PC-9 (cell line): Measurements from ENCODE around the gene MIS12. TPM values are rescaled to one million over a fixed set of nuclear protein-coding genes. Genes with fewer than 3 reads are reported as not detected.

Experiments used
- BruUV-seq: library from RNA; stranded (reverse); fragments of 400-500 nt; replicated peaks from 2 replicates; lab custom pipeline; 2021; lab: Mats Ljungman, UMichigan
- CTCF ChIA-PET: fragments of 300-600 bp; sonication (Branson Sonifier 250); formaldehyde crosslinking; loops from one replicate; lab custom pipeline; 2022; ENCODE audit warnings: antibody characterized with exemption; lab: Charles Lee
- POLR2A ChIA-PET: fragments of 300-600 bp; sonication (Branson Sonifier 250); formaldehyde crosslinking; loops from one replicate; lab custom pipeline; 2022; ENCODE audit warnings: antibody characterized with exemption; ENCODE audit not compliant: unreplicated experiment; lab: Charles Lee
- DNase-seq, 2 experiments: peaks; one replicate each; pipeline versions ENCODE4 v3.0.0 to v3.0.0-alpha.2; 2015 to 2022; ENCODE audit warnings: mixed read lengths in 1 of 2
- H2AFZ ChIP-seq: fragments of 200-600 bp; sonication (generic); 2 replicates; pipeline ENCODE4 v1.8.1; 2017; ENCODE audit warnings: antibody characterized with exemption
- H3F3A ChIP-seq: fragments of 200-600 bp; sonication (generic); 2 replicates; pipeline ENCODE4 v1.8.1; 2017; ENCODE audit warnings: antibody characterized with exemption, mild to moderate bottlenecking, low read depth; ENCODE audit not compliant: insufficient read depth
- H3K27ac ChIP-seq: fragments of 200-600 bp; sonication (generic); 2 replicates; pipeline ENCODE4 v1.6.1; 2016; ENCODE audit warnings: mixed run types
- H3K27me3 ChIP-seq: fragments of 200-600 bp; sonication (generic); 2 replicates; pipeline ENCODE4 v1.6.1; 2016; ENCODE audit warnings: low read depth, mixed run types; ENCODE audit not compliant: insufficient read depth
- H3K36me3 ChIP-seq: fragments of 200-600 bp; sonication (generic); 2 replicates; pipeline ENCODE4 v1.6.1; 2016; ENCODE audit warnings: low read depth, mixed run types
- H3K4me1 ChIP-seq: fragments of 200-600 bp; sonication (generic); replicated peaks from 2 replicates; pipeline ENCODE4 v1.6.1; 2016; ENCODE audit warnings: mixed run types; ENCODE audit not compliant: insufficient read depth
- H3K4me2 ChIP-seq: fragments of 200-600 bp; sonication (generic); 2 replicates; pipeline ENCODE4 v1.6.1; 2017; ENCODE audit warnings: mixed run types
- H3K4me3 ChIP-seq: fragments of 200-600 bp; sonication (generic); 2 replicates; pipeline ENCODE4 v1.6.1; 2016; ENCODE audit warnings: mixed run types
- H3K79me2 ChIP-seq: fragments of 200-600 bp; sonication (generic); 2 replicates; pipeline ENCODE4 v1.6.1; 2017; ENCODE audit warnings: low read depth, mixed run types
- H3K9me2 ChIP-seq: fragments of 200-600 bp; sonication (generic); 2 replicates; pipeline ENCODE4 v1.8.1; 2017; ENCODE audit warnings: mild to moderate bottlenecking; ENCODE audit not compliant: insufficient read depth
- H3K9me3 ChIP-seq: fragments of 200-600 bp; sonication (generic); 2 replicates; pipeline ENCODE4 v1.8.1; 2016; ENCODE audit warnings: low read depth; ENCODE audit not compliant: insufficient read depth
- H4K20me1 ChIP-seq: fragments of 200-600 bp; sonication (generic); 2 replicates; pipeline ENCODE4 v1.8.1; 2017; ENCODE audit not compliant: insufficient read depth
- EZH2 ChIP-seq: fragments of 200-600 bp; sonication (generic); IDR thresholded peaks from 2 replicates; pipeline ENCODE4 v1.8.0; 2017; ENCODE audit warnings: antibody characterized with exemption, low read depth
- intact Hi-C: fragments of 100-400 bp; cut with micrococcal nuclease; formaldehyde crosslinking; loops from one replicate; pipeline ENCODE4 v1.10.0; 2022; ENCODE audit not compliant: unreplicated experiment
- total RNA-seq: library from RNA; stranded (reverse); gene quantifications from 2 replicates; pipeline ENCODE4 v1.2.3, GENCODE V29; 2021
- TF ChIP-seq, protein P1 (sequence below): fragments of 200-600 bp; sonication (generic); conservative IDR thresholded peaks from 2 replicates; pipeline ENCODE4 v1.6.1; 2017; ENCODE audit warnings: mixed run types, antibody characterized with exemption, mild to moderate bottlenecking, moderate library complexity

MIS12 gene
- total RNA-seq, 1 experiment from 2014 or later, result 19.5 TPM

DNA sequence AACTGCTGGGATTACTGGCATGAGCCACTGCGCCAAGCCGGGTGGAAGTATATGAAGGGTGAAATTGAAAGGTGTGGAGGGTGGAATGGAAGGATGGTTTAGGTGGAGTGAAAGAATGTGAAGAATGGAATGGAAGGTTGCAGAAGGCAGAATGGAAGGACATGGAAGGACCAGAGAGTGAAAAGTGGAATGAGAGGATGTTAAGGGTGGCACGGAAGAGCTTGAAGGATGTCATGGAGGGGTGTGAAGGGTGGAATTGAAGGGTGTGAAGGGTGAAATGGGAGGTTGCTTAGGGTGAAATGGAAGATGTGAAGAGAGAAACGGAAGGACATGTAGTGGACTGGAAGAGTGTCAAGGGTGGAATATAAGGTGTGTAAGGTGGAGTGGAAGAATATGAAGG is 16.2 kb downstream of the MIS12 start:
- H3K9me2 ChIP-seq, result no peaks in the 10 kb centered on the region
- ChIA-PET POLR2A (no interaction called here), CTCF (no interaction called here)
- H3K4me2 ChIP-seq, result no peak overlapping the region
- no peak for DNase-seq
- H2AFZ ChIP-seq, result no peak overlapping the region
- H3K27me3 ChIP-seq, result 0 out of 2 replicates have a peak, but pooled peaks cover 2% of the 10 kb centered on the region
- H3K79me2 ChIP-seq, result no peaks in the 10 kb centered on the region
- intact Hi-C loops, result no loop called here
- no peaks in the 10 kb centered on the region for H3F3A ChIP-seq
- H3K36me3 ChIP-seq, result no peaks in the 10 kb centered on the region
- BruUV-seq, result no TSS peak
- no peaks in the 10 kb centered on the region for H3K9me3 ChIP-seq
- H3K27ac ChIP-seq, result no peak overlapping the region
- no peak overlapping the region for H3K4me3 ChIP-seq
- no peaks in the 10 kb centered on the region for H3K4me1 ChIP-seq
- no peaks in the 10 kb centered on the region for H4K20me1 ChIP-seq
- no peak for TF ChIP-seq EZH2
- TF ChIP-seq, protein P1, sequence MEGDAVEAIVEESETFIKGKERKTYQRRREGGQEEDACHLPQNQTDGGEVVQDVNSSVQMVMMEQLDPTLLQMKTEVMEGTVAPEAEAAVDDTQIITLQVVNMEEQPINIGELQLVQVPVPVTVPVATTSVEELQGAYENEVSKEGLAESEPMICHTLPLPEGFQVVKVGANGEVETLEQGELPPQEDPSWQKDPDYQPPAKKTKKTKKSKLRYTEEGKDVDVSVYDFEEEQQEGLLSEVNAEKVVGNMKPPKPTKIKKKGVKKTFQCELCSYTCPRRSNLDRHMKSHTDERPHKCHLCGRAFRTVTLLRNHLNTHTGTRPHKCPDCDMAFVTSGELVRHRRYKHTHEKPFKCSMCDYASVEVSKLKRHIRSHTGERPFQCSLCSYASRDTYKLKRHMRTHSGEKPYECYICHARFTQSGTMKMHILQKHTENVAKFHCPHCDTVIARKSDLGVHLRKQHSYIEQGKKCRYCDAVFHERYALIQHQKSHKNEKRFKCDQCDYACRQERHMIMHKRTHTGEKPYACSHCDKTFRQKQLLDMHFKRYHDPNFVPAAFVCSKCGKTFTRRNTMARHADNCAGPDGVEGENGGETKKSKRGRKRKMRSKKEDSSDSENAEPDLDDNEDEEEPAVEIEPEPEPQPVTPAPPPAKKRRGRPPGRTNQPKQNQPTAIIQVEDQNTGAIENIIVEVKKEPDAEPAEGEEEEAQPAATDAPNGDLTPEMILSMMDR, result no peak

DNA sequence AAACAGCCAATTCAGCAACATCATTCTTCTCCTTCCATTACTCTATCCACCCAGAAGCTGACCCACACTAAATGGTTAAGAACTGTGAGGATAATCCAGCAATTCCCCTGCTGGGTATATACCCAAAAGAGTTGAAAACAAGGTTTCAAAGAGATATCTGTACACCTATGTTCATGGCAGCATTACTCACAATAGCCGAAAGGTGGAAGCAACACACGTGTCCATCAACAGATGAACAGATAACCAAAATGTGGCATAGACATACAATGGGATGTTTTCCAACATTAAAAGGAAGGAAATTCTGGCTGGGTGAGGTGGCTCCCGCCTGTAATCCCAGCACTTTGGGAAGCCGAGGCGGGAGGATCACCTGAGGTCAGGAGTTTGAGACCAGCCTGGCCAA is 19.9 kb downstream of the MIS12 start:
- no peaks in the 10 kb centered on the region for H3K9me2 ChIP-seq
- intact Hi-C loops, result no loop called here
- TF ChIP-seq, protein P1, result no peak
- TF ChIP-seq EZH2, result no peak
- H3K4me1 ChIP-seq, result no peaks in the 10 kb centered on the region
- ChIA-PET CTCF (no interaction called here), POLR2A (no interaction called here)
- no peaks in the 10 kb centered on the region for H3K36me3 ChIP-seq
- H3K79me2 ChIP-seq, result no peaks in the 10 kb centered on the region
- H3K4me2 ChIP-seq, result no peak overlapping the region
- 0 out of 2 replicates have a peak, but pooled peaks cover 2% of the 10 kb centered on the region for H3K27me3 ChIP-seq
- no TSS peak for BruUV-seq
- no peak for DNase-seq
- H3K4me3 ChIP-seq, result no peak overlapping the region
- H3F3A ChIP-seq, result no peaks in the 10 kb centered on the region
- no peak overlapping the region for H3K27ac ChIP-seq
- H4K20me1 ChIP-seq, result no peaks in the 10 kb centered on the region
- no peaks in the 10 kb centered on the region for H3K9me3 ChIP-seq
- H2AFZ ChIP-seq, result no peak overlapping the region

DNA sequence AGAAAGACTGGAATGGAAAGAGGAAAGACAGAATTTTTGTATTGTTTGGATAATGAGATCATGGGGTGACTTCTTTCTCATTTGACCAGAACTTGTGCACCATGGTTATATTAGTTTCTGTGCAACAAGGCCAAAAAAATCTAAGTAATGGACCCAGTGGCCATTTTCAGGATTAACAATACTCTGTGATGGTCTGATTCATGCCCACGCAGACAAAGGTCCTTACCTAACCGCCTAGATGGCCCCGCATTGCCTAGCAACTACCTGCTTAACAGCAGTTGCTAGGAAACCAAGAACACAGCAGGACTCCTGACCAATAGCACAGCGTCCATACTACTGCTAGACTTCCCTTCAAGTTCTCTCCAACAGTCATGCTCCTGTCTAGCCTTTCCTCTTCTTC is 22.4 kb downstream of the MIS12 start:
- Histone ChIP-seq H3K4me1 (no peaks in the 10 kb centered on the region), H3K79me2 (no peaks in the 10 kb centered on the region), H3F3A (no peaks in the 10 kb centered on the region), H3K9me2 (no peaks in the 10 kb centered on the region), H3K27ac (no peak overlapping the region), H3K27me3 (0 out of 2 replicates have a peak, but pooled peaks cover 2% of the 10 kb centered on the region), H2AFZ (no peak overlapping the region), H3K36me3 (no peaks in the 10 kb centered on the region), H3K4me2 (no peak overlapping the region), H3K9me3 (no peaks in the 10 kb centered on the region), H3K4me3 (no peak overlapping the region), H4K20me1 (no peaks in the 10 kb centered on the region)
- TF ChIP-seq, protein P1, result no peak
- TF ChIP-seq EZH2, result no peak
- POLR2A ChIA-PET, result no interaction called here
- no TSS peak for BruUV-seq
- intact Hi-C loops, result no loop called here
- no peak for DNase-seq
- CTCF ChIA-PET, result no interaction called here
